Ishikawa (cell line): ENCODE results near the gene TMEM45A.

ENCODE experiments used
- CEBPB ChIP-seq: IDR thresholded peaks from 2 replicates; pipeline ENCODE4 v1.6.1; 2012
- EGR1 ChIP-seq: IDR thresholded peaks from 2 replicates; pipeline ENCODE4 v1.6.1; 2012
- EP300 ChIP-seq: IDR thresholded peaks from 2 replicates; pipeline ENCODE4 v1.6.1; 2012; ENCODE audit warnings: borderline replicate concordance
- FOXM1 ChIP-seq: IDR thresholded peaks from 2 replicates; pipeline ENCODE4 v1.6.1; 2012; ENCODE audit warnings: low read depth, borderline replicate concordance
- TCF12 ChIP-seq: IDR thresholded peaks from 2 replicates; pipeline ENCODE4 v1.6.1; 2012; ENCODE audit warnings: low read depth
- USF1 ChIP-seq: IDR thresholded peaks from 2 replicates; pipeline ENCODE4 v1.6.1; 2012
- TF ChIP-seq, protein P1 (sequence below): IDR thresholded peaks from 2 replicates; pipeline ENCODE4 v1.6.1; 2012

GRCh38 chr3:100602506-100603444 is 110.4 kb downstream of the TMEM45A start:
- no peak for TF ChIP-seq EP300
- TF ChIP-seq, protein P1, sequence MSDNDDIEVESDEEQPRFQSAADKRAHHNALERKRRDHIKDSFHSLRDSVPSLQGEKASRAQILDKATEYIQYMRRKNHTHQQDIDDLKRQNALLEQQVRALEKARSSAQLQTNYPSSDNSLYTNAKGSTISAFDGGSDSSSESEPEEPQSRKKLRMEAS = no peak
- no peak for TF ChIP-seq TCF12
- no peak for TF ChIP-seq FOXM1
- TF ChIP-seq USF1 = no peak
- TF ChIP-seq CEBPB = no peak
- TF ChIP-seq EGR1 = no peak
